ENCODE results near the gene TMEM106B.
"Not testable (repeated sequence)": the region's sequence is repeated elsewhere in the genome, so short reads cannot be mapped to it uniquely, and the experiment has no call there.

The TMEM106B gene

DNA sequence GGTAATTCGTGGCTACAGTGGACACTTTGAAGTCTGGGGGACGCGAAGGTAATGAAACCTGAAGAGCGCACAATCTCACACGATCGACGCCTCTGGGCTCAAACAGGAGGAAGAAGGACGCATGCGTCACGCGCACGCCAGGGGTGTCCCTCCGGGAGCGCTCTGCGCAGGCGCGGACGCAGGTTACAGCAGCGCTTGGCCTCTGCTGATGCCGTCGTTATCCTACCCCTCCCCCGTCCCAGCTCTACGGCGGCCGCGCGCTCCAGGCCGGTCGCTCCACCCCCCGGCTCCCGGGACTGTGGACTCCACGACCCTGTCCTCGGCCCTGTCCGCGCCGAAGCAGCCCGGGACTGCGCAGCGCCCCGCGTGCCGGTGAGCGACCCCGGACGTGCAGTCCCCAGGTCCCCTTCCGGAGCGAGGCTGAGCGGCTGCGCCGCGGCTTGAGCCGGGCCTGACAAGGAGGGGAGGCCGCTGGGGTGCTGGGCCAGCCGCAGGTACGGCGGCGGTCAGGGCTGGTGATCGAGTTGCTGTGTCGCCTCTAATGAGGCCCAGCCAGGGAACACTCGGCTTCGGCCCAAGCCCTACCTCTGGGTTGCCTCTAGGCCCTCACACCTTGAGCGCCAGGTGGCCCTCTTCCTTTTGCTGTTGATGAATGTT lies at the start of gene TMEM106B:
Gene TMEM106B, plus strand, starts transcription at position 241 of the 657 bp plus-strand sequence. CDS start 3,517 bp downstream, outside the sequence.
- peak; percentile 97 for DNase-seq (ENCODE audit: low spot score)

DNA sequence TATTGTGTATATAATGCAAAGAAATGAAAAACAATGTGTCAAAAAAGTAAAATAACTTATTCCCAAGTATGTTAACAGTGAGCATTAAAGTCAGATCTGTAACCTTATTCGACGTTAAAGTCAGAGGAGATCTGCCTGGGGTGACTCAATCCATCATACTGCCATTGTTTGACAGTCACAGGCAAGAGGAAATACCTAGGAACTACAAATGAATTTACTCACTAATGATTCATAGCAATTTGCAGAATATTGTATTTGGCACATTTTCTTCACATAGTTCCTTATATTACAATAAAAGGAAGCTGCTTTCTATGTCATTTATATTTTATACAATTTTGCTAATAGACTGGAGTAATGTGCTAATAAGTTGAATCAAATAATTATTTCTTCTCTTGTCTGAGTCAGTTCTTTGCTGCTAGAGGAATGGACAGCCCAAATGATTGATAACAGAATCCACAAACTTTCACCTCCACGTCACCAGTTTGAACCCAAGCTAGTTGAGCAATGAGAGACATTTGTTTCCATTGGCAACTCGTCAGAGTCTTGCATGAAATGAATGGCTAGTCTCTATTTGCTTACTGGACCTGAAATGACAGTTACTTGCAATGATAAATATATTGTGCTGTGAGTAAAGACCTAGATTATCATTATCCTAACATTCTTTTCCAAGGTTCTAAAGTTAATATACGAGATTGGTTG lies 48.5 kb upstream of the TMEM106B start:
- no peak for DNase-seq (ENCODE audit: low spot score)

DNA sequence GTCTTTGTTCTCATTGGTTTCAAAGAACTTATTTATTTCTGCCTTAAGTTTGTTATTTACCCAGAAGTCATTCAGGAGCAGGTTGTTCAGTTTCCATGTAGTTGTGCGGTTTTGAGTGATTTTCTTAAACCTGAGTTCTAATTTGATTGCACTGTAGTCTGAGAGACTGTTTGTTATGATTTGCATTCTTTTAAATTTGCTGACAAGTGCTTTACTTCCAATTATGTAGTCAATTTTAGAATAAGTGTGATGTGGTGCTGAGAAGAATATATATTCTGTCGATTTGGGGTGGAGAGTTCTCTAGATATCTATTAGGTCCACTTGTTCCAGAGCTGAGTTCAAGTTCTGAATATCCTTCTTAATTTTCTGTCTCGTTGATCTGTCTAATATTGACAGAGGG lies 43.0 kb upstream of the TMEM106B start:
- not testable (repeated sequence) for DNase-seq (ENCODE audit: low spot score)

DNA sequence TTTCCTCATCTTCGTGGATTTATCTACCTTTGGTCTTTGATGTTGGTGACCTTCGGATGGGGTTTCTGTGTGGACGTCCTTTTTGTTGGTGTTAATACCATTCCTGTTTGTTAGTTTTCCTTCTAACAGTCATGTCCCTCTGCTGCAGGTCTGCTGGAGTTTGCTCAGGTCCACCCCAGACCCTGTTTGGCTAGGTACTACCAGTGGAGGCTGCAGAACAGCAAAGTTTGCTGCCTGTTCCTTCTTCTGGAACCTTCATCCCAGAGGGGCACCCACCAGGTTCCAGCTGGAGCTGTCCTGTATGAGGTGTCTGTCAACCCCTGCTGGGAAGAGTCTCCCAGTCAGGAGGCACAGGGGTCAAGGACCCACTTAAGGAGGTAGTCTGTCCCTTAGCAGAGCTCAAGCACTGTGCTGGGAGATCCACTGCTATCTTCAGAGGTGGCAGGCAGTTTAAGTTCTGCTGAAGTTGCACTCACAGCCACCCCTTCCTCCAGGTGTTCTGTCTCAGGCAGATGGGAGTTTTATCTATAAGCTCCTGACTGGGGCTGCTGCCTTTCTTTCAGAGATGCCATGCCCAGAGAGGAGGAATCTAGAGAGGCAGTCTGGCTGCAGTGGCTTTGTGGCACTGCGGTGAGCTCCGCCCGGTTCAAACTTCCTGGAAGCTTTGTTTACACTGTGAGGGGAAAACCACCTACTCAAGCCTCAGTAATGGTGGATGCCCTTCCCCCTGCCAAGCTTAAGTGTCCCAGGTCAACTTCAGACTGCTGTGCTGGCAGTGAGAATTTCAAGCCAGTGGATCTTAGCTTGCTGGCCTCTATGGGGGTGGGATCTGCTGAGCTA lies 40.9 kb upstream of the TMEM106B start:
- not testable (repeated sequence) for DNase-seq (ENCODE audit: low spot score)

DNA sequence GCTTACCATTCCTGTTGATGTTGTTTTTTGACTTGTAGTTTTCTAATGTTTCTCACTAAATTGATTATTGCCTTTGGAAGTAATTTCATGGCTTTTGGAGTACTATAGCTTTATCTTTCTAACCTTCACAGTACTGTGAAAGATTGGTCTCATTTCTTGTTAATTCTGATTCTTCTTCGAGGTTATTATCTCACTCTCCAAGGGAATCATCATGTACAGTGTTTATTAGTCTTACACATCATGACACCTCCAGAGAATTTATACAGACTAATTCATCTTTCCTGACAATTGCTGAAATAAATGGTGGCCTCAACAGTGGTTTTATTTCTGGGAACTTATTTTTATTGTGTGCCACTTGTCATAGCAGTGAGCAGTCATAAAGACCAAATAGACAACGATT lies 37.4 kb upstream of the TMEM106B start:
- DNase-seq (ENCODE audit: low spot score) = no peak

DNA sequence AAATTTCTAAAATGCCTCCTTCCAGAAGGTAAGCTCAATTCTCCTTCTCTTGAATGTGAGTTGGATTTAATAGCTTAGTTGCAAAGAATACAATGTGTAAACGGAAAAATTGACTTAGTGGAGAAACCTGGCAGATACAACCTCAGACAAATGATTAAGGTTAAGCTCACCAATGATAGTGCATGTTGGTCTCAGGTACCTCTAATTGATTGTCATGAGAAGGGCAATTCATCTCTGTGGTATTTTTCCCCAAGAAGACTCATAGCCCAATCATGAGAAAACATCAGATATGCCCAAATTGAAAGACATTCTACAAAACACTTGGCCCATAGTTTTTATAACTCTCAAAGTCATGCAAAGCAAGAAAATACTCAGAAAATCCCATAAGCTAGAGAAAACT lies 36.2 kb upstream of the TMEM106B start:
- DNase-seq (ENCODE audit: low spot score) = no peak

DNA sequence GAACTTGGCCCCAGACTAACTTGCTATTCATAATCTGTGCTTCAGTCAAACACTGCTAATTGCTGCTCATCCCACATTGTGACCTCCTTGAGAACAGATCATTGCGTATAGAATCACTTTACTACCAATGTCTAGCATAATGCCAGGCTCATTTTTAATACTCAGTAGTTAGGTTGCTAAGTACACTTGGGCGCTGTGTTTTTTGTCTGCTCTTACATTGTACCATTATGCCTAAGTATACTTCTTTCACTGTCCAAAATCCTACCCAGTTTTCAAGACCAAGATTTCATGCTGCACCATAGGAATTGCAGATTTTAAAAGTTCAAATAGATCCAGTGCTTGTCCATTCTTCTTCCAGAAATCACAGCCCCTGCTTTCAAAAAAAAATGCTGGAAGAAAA lies 32.8 kb upstream of the TMEM106B start:
- no peak for DNase-seq (ENCODE audit: low spot score)

DNA sequence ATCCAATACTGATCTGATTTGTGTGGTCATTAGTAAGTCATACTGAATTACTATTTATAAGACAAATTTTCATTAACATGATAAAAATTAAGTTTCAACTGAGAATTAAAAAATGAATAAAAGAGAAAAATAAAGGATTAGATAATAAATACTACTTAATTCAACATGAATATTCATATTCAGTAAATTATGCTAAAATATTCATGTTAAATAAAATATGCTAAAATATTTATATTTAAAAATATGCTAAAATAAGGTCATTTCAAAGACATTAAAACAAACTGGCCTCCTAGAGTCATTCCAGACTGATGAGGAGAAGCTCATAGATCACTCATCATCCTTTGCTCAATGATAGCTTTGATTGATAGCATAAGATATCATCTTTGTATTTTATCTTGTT lies 16.7 kb upstream of the TMEM106B start:
- no peak for DNase-seq (ENCODE audit: low spot score)

DNA sequence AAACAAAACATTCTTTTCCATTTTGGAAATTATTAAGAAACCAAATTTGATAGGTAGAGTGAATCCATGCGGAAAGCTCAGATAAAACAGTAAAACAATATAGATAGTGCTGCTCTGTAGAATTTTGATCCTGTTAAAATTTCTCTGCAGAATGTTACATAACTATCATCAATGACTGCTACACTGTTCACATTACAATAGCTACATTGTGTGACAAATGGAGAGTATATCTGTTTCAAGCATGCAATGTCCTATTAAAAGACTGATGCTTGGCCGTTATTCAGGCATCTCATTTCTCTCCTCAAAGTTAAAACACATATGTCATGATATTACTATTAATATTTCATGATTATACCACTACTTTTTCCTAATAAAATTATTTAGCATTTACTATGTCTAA lies 14.7 kb upstream of the TMEM106B start:
- DNase-seq (ENCODE audit: low spot score) = no peak

DNA sequence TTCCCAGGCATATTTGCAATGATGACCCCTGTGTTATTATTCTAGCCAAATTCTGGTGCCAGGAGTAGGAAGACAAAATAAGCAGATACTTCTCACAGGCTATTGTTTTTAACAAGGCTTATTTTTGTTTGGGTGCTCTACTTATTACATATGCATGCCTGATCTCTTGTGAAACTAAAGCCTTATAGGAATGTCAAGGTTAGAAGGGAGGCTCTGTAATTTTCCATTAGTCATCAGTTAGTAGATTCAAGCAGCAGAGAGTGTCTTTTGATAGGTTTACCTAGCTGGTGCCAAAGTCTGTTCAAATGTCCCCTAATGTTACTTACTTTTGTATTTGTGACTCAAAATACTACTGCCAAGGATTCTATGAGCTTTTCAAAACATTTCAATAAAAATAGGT lies 11.7 kb upstream of the TMEM106B start:
- DNase-seq (ENCODE audit: low spot score) = no peak

DNA sequence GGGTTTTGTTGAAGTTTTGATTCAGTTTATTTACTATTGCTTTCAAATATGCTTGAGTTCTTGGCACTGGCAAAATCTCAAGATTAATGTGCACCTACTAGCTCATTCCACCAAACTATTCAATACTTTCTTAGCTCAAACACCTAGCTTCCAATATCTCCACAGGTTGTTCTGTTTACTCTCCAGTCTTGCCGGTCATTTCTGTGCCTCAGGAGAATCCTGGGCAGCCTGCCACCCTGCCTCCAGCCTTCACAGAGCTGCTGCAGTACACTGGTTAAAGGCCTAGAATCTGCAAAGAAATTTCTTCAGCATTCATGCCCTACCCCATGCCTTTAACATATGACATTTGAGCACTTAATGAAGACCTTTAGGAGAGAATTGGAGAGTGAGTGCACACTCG lies 4.0 kb upstream of the TMEM106B start:
- no peak for DNase-seq (ENCODE audit: low spot score)

DNA sequence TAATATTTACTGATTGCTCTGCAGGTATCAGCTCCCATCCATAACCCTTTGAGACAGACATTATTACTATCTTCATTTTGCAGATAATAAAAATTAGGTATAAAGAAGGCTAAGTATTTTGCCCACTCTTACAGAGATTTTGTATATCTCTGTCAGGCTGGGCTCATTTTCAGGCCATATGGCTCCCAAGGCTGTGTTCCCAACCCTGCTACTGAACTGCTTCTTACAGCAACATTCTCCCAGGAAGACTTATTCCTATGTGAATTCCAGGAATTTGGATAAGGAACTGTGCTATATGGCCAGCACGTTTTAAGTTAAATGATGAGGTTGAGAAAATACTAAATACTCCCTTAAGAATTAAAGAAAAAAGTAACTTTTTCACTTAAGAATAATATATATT lies 1.9 kb upstream of the TMEM106B start:
- DNase-seq (ENCODE audit: low spot score) = no peak

DNA sequence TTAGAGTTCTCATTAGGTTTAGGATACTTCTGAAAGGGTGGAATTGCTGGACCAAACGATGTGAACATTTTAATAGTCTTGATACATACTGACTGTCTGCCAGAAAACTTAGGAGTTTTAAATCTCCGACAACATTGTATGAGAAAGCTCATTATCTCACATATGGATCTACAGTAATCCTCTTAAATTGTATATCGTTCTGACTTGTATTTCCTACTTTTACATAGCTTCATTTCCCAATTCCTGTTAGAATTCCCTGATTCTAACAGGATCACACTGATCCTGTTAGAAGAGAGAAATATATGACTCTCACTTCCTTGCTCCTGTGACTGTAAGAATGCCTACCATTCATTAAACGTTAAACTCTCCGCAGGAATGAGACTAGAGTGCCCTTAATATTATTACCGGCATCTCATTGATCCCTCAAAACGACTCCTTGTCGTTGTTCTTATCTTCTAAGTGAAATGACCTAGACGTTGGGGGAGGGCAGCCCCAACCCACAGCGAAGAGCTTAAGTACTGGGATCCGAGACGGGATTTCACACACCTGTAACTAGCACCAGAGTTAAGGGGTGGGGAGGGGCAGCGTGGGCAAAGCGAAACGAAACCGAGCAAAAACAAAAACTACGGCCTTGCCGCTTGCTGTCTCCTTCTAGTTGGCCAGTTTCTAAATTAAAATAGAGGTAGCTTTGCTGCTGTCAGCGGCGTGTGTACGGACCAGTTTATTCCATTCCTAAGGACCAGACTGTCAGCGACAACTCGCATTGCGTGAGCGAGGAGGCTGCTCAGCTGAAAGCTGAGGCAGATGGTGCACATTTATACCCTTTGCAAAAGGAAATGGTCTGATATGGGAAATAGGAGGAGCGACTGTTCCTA lies 678 bp upstream of the TMEM106B start:
- DNase-seq (ENCODE audit: low spot score) = peak; percentile 52

DNA sequence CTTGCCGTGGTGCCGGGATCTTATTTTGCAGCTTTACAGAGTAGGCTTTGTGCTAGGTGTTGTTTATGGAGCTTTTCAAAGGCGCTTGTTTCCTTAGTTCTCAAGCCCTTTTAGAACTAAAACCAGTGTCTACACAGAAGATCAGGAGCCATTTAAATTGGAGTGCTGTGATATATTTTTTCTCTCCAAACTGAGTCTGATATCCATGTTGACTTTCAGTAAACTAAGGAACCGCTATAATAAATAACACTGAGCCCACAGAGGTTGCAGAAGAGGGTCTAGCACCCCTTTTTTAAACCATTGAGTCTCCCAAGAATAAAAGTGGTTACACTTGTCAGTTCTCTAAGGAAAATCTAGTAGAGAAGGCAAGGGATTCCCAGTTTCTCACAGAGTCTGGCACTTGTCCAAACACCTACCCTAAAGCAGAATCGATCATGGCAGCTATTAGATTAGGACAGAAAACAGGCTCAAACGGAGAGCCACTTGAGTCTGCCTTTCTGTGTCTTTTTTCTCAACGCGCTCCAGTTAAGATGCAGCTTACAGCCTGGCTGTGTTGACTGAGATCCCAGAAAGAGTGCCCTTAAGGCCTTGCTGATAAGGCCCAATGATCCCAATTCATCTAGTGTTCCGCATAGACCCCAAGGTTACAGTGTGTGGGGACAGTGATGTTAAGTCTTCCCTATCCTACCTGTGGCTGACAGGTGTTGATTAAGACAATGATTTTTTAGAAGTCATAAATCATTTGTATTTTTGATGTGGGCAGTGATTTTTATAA lies 804 bp downstream of the TMEM106B start:
- peak; percentile 13 for DNase-seq (ENCODE audit: low spot score)

DNA sequence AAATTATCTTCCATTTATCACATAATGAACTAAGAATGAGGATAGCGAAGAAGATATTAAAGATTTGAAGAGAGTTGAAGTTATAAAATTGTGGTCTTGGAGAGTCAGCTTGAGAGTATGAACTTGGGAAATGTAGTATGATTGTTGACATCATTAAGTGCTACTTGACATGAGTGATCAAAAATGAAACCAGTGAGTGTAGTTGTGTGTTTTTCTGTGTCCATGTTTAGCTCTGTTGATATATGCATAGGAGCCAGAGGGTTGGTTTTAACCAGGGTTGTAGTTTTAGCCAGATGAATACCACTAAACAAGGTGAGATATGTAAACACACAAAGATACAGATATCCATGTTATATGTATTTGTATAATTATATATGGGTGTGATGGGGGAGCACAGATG lies 6.2 kb downstream of the TMEM106B start:
- no peak for DNase-seq (ENCODE audit: low spot score)

DNA sequence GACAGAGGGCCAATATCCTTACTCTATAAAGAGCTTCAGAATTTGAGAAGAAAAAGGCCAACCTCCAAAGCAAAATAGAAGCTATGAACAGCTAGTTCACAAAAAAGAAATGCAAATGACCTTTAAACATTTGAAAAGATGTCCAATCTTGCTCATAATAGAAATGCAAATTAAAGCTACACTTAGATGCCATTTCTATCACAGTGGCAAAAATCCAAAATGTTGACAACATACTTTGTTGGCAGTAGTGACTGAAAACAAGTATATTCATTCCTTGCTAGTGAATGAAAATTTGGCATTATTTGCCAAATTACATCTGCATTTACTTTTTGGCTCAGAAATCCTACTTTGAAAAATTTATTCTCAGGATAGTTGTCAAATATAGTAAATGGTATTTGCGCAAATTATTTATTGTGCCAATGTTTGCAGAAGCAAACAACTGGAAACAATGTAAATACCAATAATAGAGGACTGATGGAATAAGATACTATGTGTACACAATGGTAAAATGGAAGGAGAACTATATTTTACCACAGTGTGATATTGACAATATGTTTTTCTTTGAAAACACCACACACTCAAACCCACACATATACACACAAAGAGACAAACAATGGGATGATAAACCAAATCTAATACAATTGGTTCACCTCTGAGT lies 9.4 kb downstream of the TMEM106B start:
- DNase-seq (ENCODE audit: low spot score) = no peak

DNA sequence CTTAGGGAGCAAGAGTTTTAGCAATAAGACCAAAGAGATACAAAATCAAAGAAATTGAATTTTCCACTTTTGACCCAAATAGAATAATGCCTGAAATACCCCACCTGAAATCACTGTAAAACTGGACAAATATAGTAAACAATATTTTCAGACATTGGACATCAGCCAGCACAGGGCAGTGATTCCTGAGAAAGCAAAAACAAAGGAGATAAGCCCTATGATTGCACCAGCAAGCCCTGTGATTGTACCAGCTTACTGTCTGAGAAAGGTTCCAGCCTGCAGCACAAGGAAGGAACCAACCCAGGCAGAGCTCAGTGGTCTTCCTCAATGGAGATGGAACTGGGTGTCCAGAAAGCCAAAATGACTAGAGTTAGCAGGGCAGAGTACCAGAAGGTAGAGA lies 10.3 kb downstream of the TMEM106B start:
- peak; percentile 10 for DNase-seq (ENCODE audit: low spot score)

DNA sequence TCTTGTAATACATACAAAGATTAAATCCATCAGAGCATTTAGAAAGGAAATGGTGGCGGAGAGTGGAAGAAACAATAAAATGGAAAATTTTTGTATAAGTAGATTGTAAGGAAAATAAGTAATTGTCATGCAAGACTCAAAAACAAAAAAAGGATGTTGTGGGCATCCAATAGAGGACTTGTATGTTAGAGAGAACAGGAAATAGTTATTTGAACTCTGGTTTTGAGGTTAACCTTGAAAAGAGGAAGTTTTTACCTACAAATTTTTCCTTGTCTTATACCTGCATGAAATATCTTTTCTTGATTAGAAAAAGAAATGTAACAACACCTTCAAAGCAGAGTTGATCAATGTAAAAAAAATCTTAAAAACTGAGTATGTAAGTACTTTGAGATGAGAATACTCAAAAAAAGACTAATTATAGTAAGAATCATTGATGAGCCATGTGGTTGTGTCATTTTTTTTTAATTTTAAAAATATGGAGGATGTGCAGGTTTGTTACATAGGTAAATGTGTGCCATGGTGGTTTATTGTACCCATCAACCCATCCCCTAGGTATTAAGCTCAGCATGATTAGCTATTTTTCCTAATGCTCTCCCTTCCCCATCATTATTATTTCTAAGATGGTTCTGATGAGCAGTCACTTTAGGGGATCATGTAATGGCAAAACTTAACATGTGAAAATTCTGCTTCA lies 11.9 kb downstream of the TMEM106B start:
- DNase-seq (ENCODE audit: low spot score) = no peak

DNA sequence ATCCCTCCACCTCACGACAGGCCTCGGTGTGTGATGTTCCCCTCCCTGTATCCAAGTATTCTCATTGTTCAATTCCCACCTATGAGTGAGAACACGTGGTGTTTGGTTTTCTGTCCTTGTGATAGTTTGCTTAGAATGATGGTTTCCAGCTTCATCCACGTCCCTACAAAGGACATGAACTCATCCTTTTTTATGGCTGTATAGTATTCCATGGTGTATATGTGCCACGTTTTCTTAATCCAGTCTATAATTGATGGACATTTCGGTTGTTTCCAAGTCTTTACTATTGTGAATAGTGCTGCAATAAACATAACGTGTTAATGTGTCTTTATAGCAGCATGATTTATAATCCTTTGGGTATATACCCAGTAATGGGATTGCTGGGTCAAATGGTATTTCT lies 13.9 kb downstream of the TMEM106B start:
- DNase-seq (ENCODE audit: low spot score) = not testable (repeated sequence)

DNA sequence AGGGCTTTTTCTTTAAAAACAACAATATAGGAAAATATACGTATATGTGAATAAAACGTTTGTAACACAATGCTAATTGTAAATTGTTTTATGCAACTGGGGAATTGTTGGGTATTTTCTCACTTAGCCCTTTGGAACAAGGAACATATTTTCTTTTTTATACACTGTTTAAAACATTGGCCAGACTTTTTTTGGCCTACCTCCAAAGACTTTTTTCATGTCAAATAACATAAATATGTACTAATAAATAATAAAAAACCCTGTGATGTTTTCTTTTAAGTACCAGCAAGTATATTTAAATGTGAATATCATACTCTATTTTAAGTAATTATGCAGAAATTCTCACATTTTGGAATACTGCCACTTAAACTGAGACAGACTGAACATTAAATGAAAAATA lies 15.7 kb downstream of the TMEM106B start:
- no peak for DNase-seq (ENCODE audit: low spot score)
